K562 (cell line): ENCODE data around the gene C19orf67. TPM values are rescaled to one million over a fixed set of nuclear protein-coding genes. Genes with fewer than 3 reads are reported as not detected.

Experiments used
- CCNT2 ChIP-seq: IDR thresholded peaks from 2 replicates; pipeline ENCODE4 v1.6.1; 2011; ENCODE audit warnings: borderline replicate concordance, low read depth, mild to moderate bottlenecking, moderate library complexity, mixed read lengths, low read length; ENCODE audit not compliant: insufficient read length; ENCODE audit errors: extremely low read depth
- CREM ChIP-seq: IDR thresholded peaks from 2 replicates; pipeline ENCODE4 v1.6.1; 2014; ENCODE audit warnings: antibody characterized with exemption, low read depth
- GATAD2B ChIP-seq: fragments of 450-650 bp; IDR thresholded peaks from 2 replicates; pipeline ENCODE4 v1.6.1; 2017; ENCODE audit warnings: mild to moderate bottlenecking, borderline replicate concordance
- KLF6 ChIP-seq: fragments of 250-450 bp; sonication (Bioruptor Pico); IDR thresholded peaks from 2 replicates; pipeline ENCODE4 v1.4.0; 2020; ENCODE audit warnings: mild to moderate bottlenecking, moderate library complexity, borderline replicate concordance
- MYNN ChIP-seq, 2 experiments: sonication (generic); formaldehyde crosslinking in 1 of 2; IDR thresholded peaks; 2 replicates each; pipeline versions ENCODE4 v1.5.0 to v1.6.1; 2016 to 2020; ENCODE audit warnings: antibody characterized with exemption in 1 of 2, missing genetic modification reagents in 1 of 2
- NRF1 ChIP-seq, 2 experiments: fragments of 450-650 bp; IDR thresholded peaks in 1 of 2; conservative IDR thresholded peaks in 1 of 2; 2 replicates each; pipeline ENCODE4 v1.6.1; 2014; ENCODE audit warnings: mild to moderate bottlenecking in 2 of 2
- POLR2AphosphoS2 ChIP-seq: IDR thresholded peaks from 2 replicates; pipeline ENCODE4 v1.6.1; 2012; ENCODE audit warnings: low read length, improper control_type of control experiment
- POLR2AphosphoS5 ChIP-seq: IDR thresholded peaks from 2 replicates; pipeline ENCODE4 v1.6.1; 2011; ENCODE audit warnings: mild to moderate bottlenecking, low read depth, low read length, moderate library complexity; ENCODE audit not compliant: control insufficient read depth, insufficient read depth
- RFX1 ChIP-seq: fragments of 450-650 bp; IDR thresholded peaks from 2 replicates; pipeline ENCODE4 v1.6.1; 2016; ENCODE audit warnings: mild to moderate bottlenecking, moderate library complexity
- SRSF7 ChIP-seq: fragments of 200-400 bp; formaldehyde crosslinking; optimal IDR thresholded peaks from 2 replicates; pipeline ENCODE3; 2017; ENCODE audit warnings: mild to moderate bottlenecking, low read depth, low read length
- ZNF12 ChIP-seq: sonication (generic); formaldehyde crosslinking; IDR thresholded peaks from 2 replicates; pipeline ENCODE4 v1.4.0; 2020; ENCODE audit warnings: mild to moderate bottlenecking, missing genetic modification reagents
- polyA plus RNA-seq, 8 experiments: library from polyadenylated mRNA; depleted of rRNA in 4 of 8; stranded (reverse) in 5 of 8; unstranded in 3 of 8; fragments of >200 nt; fragmentation: Nextera tagmentation in 2 of 8; fragmentation: Illumina TruSeq in 1 of 8; extraction: Ambion mirVana in 2 of 8; extraction: Trizol in 1 of 8; gene quantifications; 2 replicates each; pipeline versions ENCODE4 v1.2.1 to v1.2.3, GENCODE V29; 2011 to 2014; ENCODE audit warnings: inconsistent platforms in 1 of 8, missing spikeins in 1 of 8
- total RNA-seq, 7 experiments: library from RNA; depleted of rRNA in 6 of 7; stranded (reverse); fragments of >200 nt in 6 of 7; fragmentation: Illumina TruSeq in 2 of 7; extraction: Trizol in 2 of 7; gene quantifications; 2 replicates each; pipeline versions ENCODE4 v1.2.1 to v1.2.3, GENCODE V29; 2011 to 2021; ENCODE audit warnings: low replicate concordance in 1 of 7
- TF ChIP-seq, protein P1 (sequence below): fragments of 250-450 bp; sonication (Bioruptor Pico); IDR thresholded peaks from 2 replicates; pipeline ENCODE4 v1.9.0; 2021; ENCODE audit warnings: mild to moderate bottlenecking, inconsistent platforms
- TF ChIP-seq, protein P2 (sequence below): fragments of 450-650 bp; IDR thresholded peaks from 2 replicates; pipeline ENCODE4 v1.6.1; 2016; ENCODE audit warnings: antibody characterized with exemption
- TF ChIP-seq, protein P3 (sequence below): sonication (generic); formaldehyde crosslinking; IDR thresholded peaks from 2 replicates; pipeline ENCODE4 v1.9.0; 2022; ENCODE audit warnings: mild to moderate bottlenecking, missing genetic modification reagents
- TF ChIP-seq, protein P4 (sequence below), 2 experiments: IDR thresholded peaks; 2 replicates each; pipeline ENCODE4 v1.6.1; 2011; ENCODE audit warnings: borderline replicate concordance in 1 of 2, control low read depth in 1 of 2, low read depth in 1 of 2, low read length in 1 of 2, mild to moderate bottlenecking in 1 of 2, mixed read lengths in 1 of 2, moderate library complexity in 1 of 2; ENCODE audit not compliant: insufficient read depth in 1 of 2, insufficient read length in 1 of 2, poor library complexity in 1 of 2, severe bottlenecking in 1 of 2; ENCODE audit errors: extremely low read depth in 1 of 2
- TF ChIP-seq, protein P5 (sequence below): fragments of 450-650 bp; IDR thresholded peaks from 2 replicates; pipeline ENCODE4 v1.6.1; 2018; ENCODE audit not compliant: partially characterized antibody

C19orf67 gene
- total and polyA plus RNA-seq, 9 of the 15 experiments (the other 6 are each of a cell fraction or from before 2014, with no cell fraction given): 0.29 to 1.8 (median 0.51) TPM; not detected in 3

DNA sequence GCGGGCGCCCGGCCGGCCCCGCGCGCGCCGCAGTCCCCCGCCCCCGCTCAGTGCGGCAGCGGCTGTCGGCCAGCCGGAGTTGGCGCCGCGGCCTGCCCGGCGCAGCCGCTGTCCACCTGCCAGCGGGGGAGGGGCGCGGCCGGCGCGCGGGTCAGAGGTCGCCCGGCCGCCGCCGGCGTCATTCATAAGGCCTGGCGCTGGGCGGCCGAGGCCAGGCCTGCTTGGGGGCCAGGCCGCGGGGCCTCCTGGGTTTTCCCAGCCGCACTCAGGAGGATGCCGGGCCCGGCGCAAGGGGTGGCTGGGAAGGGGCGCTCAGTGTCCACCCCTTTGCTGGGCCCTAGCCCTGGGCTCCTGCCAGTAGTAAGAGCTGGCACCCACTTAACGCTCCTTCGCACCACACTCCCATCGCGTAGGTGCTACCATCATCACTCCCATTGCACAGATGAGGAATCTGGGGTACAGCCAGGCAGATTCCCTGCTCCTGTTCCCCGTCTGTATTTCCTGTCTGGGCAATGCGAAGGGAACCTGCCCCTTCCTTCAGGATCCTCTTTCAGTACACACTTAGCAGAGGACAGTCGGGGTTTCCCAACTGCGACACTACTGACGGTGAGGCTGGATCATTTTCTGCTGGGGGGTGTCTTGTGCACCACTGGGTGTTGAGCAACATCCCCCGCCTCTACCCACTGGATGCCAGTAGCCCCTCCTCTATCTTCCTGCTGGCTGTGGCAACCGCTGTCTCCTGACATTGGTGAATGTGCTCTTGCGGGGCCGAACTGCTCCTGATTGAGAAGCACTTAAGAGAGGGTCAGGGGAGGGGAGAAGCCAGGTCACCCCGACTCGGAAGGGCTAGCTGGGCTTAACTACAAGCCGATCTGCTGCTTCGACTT, 32.8 kb upstream of the C19orf67 start (continued):
- TF ChIP-seq KLF6 (CRISPR knock-in tag) (no peak), SRSF7 (no peak), RFX1 (no peak), POLR2AphosphoS2 (no peak), POLR2AphosphoS5 (no peak), CREM (peak; percentile 12; the same call in 1 of the 2 replicates), NRF1 (conservative IDR thresholded peaks at IDR 0.05 in 1 of 2, IDR thresholded peaks at IDR 0.05 in 1 of 2) (peak; percentile 58 to 73; a peak in 2 of 4 replicates), CCNT2 (peak; percentile 72), MYNN (IDR thresholded peaks at IDR 0.05) (0 out of 2 replicates have a peak, but pooled peaks have one; percentile 53), MYNN (CRISPR knock-in tag; IDR thresholded peaks at IDR 0.05) (no peak), ZNF12 (CRISPR knock-in tag) (no peak), GATAD2B (peak; percentile 74)
- TF ChIP-seq, protein P1, sequence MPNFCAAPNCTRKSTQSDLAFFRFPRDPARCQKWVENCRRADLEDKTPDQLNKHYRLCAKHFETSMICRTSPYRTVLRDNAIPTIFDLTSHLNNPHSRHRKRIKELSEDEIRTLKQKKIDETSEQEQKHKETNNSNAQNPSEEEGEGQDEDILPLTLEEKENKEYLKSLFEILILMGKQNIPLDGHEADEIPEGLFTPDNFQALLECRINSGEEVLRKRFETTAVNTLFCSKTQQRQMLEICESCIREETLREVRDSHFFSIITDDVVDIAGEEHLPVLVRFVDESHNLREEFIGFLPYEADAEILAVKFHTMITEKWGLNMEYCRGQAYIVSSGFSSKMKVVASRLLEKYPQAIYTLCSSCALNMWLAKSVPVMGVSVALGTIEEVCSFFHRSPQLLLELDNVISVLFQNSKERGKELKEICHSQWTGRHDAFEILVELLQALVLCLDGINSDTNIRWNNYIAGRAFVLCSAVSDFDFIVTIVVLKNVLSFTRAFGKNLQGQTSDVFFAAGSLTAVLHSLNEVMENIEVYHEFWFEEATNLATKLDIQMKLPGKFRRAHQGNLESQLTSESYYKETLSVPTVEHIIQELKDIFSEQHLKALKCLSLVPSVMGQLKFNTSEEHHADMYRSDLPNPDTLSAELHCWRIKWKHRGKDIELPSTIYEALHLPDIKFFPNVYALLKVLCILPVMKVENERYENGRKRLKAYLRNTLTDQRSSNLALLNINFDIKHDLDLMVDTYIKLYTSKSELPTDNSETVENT (CRISPR knock-in tag): no peak
- TF ChIP-seq, protein P2, sequence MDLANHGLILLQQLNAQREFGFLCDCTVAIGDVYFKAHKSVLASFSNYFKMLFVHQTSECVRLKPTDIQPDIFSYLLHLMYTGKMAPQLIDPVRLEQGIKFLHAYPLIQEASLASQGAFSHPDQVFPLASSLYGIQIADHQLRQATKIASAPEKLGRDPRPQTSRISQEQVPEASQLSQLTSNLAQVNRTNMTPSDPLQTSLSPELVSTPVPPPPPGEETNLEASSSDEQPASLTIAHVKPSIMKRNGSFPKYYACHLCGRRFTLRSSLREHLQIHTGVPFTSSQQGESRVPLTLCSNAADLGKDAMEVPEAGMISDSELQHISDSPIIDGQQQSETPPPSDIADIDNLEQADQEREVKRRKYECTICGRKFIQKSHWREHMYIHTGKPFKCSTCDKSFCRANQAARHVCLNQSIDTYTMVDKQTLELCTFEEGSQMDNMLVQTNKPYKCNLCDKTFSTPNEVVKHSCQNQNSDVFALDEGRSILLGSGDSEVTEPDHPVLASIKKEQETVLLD: no peak
- TF ChIP-seq, protein P3, sequence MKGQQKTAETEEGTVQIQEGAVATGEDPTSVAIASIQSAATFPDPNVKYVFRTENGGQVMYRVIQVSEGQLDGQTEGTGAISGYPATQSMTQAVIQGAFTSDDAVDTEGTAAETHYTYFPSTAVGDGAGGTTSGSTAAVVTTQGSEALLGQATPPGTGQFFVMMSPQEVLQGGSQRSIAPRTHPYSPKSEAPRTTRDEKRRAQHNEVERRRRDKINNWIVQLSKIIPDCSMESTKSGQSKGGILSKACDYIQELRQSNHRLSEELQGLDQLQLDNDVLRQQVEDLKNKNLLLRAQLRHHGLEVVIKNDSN (CRISPR knock-in tag): 0 out of 2 replicates have a peak, but pooled peaks have one; percentile 12
- TF ChIP-seq, protein P4, sequence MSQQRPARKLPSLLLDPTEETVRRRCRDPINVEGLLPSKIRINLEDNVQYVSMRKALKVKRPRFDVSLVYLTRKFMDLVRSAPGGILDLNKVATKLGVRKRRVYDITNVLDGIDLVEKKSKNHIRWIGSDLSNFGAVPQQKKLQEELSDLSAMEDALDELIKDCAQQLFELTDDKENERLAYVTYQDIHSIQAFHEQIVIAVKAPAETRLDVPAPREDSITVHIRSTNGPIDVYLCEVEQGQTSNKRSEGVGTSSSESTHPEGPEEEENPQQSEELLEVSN (IDR thresholded peaks at IDR 0.05; ENCODE audit: borderline replicate concordance in 1 of 2, extremely low read depth in 1 of 2, insufficient read depth in 1 of 2, insufficient read length in 1 of 2, low read depth in 1 of 2, low read length in 1 of 2, poor library complexity in 1 of 2, severe bottlenecking in 1 of 2): peak in 1 of 2 experiments; percentile 72
- TF ChIP-seq, protein P5, sequence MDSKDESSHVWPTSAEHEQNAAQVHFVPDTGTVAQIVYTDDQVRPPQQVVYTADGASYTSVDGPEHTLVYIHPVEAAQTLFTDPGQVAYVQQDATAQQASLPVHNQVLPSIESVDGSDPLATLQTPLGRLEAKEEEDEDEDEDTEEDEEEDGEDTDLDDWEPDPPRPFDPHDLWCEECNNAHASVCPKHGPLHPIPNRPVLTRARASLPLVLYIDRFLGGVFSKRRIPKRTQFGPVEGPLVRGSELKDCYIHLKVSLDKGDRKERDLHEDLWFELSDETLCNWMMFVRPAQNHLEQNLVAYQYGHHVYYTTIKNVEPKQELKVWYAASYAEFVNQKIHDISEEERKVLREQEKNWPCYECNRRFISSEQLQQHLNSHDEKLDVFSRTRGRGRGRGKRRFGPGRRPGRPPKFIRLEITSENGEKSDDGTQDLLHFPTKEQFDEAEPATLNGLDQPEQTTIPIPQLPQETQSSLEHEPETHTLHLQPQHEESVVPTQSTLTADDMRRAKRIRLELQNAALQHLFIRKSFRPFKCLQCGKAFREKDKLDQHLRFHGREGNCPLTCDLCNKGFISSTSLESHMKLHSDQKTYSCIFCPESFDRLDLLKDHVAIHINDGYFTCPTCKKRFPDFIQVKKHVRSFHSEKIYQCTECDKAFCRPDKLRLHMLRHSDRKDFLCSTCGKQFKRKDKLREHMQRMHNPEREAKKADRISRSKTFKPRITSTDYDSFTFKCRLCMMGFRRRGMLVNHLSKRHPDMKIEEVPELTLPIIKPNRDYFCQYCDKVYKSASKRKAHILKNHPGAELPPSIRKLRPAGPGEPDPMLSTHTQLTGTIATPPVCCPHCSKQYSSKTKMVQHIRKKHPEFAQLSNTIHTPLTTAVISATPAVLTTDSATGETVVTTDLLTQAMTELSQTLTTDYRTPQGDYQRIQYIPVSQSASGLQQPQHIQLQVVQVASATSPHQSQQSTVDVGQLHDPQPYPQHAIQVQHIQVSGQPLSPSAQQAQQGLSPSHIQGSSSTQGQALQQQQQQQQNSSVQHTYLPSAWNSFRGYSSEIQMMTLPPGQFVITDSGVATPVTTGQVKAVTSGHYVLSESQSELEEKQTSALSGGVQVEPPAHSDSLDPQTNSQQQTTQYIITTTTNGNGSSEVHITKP: peak; percentile 35
